ENCODE measurements around the gene FHL2. TPM values are rescaled to one million over a fixed set of nuclear protein-coding genes. Genes with fewer than 3 reads are reported as not detected.
"Not testable (repeated sequence)": the region's sequence is repeated elsewhere in the genome, so short reads cannot be mapped to it uniquely, and the experiment has no call there.

FHL2 gene
- total RNA-seq, 4 donors from 2014 or later: 23.3 to 88.3 (median 33.6) TPM

- ATAC-seq (ENCODE audit: low FRiP score): no peak
- DNase-seq (ENCODE audit: low spot score): no peak
- TF ChIP-seq, protein P1, sequence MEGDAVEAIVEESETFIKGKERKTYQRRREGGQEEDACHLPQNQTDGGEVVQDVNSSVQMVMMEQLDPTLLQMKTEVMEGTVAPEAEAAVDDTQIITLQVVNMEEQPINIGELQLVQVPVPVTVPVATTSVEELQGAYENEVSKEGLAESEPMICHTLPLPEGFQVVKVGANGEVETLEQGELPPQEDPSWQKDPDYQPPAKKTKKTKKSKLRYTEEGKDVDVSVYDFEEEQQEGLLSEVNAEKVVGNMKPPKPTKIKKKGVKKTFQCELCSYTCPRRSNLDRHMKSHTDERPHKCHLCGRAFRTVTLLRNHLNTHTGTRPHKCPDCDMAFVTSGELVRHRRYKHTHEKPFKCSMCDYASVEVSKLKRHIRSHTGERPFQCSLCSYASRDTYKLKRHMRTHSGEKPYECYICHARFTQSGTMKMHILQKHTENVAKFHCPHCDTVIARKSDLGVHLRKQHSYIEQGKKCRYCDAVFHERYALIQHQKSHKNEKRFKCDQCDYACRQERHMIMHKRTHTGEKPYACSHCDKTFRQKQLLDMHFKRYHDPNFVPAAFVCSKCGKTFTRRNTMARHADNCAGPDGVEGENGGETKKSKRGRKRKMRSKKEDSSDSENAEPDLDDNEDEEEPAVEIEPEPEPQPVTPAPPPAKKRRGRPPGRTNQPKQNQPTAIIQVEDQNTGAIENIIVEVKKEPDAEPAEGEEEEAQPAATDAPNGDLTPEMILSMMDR (IDR thresholded peaks at IDR 0.05): no peak
Observed at GRCh38 chr2:105334211-105334610, 64.6 kb downstream of the FHL2 start.

DNA sequence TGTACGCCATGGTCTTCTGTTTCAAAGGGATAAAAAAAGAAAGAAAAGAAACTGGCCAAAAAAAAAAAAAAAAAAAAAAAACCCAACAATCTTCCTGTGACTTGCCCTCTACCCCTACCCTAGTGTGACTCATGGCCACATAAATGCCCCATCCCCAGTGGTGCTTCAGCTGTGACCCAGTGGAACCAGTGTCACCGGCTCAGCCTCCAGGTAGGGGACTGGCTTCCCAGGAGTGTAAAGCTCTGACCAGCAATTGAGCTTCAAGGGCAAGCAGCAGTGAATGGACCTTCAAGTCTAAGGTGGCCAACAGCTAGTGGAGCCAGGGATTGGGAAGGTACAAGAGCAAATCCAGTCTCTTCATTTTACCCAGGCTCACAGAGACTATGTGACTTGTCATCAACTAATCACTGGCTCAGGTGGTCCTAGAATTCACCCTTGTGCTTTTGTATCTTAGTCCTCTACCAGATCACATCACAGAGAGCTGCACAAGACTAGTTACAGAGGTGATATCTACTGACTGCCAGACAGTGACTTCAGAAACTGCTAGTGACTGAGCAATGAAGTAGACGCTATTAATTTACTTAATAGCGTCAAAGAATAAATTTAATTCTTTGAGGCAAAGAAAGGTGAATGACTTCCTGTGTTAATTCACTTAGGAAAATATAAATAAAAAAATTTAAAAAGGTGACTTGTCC lies 68.0 kb downstream of the FHL2 start:
- TF ChIP-seq, protein P1 (IDR thresholded peaks at IDR 0.05): no peak
- no peak for ATAC-seq (ENCODE audit: low FRiP score)
- no peak for DNase-seq (ENCODE audit: low spot score)

DNA sequence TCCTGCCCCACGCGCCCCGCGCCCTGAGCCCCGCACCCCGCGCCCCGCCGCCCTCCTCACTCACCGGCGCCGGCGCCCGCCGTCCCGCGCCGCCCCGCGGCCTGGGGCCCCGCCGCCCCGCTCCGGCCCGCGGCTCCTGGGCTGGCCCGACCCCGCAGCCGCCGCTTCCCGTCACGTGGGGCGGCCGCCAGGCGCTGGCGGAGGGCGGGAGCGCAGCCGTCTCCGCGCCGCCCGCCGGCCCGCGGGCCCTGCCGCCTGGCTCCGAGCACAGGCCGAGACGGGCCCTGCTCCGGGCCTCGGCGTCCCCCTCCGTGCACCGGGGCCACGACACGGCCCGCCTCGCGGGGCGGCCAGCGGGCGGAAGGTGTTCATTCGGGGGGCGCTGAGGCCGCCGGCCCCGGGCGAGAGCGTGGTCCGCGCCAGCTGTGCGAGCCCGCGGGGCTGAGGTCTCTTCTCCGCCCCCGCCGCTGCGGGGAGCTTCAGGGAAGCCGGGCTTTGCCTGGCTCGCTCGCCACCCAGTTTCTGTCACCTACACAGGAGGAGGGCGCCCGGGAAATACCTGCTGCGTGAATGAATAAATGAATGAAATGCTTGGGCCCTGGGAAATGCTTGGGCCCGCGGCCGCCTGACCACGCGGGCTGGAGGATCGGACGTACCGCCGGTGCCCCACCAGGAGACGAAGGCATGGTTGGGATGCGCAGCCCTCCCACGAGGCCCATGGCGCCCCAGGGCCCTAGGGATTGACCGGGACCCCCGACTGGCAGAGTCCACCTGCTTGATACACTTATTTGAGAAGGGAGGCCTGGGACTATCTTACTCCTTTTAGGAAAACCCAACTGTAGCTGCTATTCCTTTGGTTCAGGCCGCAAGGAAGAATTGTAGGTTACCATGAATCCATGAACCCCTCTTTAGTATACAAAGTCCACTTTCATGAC lies 69.0 kb downstream of the FHL2 start, which contains the start of gene TGFBRAP1:
TSS of gene TGFBRAP1 (minus strand) at position 175 of the 935 bp plus-strand sequence. CDS start 21,434 bp downstream, outside the sequence.
- ATAC-seq (ENCODE audit: low FRiP score) (peak; percentile 87), DNase-seq (ENCODE audit: low spot score) (no peak)
- TF ChIP-seq, protein P1 (IDR thresholded peaks at IDR 0.05): no peak

DNA sequence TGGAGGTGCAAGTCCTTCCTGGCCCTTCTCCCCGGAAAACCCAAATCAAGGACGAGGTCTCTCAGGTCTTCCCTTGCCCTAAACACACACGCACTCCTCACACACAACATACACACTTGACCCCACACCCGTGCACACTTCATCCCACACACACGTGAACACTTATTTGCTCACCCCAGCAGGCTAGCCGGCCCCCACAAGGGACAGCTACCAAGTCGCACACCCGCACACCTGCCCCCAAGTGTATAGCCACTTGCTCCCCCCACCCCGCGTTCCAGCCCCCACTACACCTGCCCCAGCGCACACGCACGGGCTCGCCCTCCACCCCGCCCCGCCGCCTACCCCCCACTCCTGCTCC lies 69.7 kb downstream of the FHL2 start:
- TF ChIP-seq, protein P1 (IDR thresholded peaks at IDR 0.05): no peak
- ATAC-seq (ENCODE audit: low FRiP score) (peak; percentile 20), DNase-seq (ENCODE audit: low spot score) (no peak)

DNA sequence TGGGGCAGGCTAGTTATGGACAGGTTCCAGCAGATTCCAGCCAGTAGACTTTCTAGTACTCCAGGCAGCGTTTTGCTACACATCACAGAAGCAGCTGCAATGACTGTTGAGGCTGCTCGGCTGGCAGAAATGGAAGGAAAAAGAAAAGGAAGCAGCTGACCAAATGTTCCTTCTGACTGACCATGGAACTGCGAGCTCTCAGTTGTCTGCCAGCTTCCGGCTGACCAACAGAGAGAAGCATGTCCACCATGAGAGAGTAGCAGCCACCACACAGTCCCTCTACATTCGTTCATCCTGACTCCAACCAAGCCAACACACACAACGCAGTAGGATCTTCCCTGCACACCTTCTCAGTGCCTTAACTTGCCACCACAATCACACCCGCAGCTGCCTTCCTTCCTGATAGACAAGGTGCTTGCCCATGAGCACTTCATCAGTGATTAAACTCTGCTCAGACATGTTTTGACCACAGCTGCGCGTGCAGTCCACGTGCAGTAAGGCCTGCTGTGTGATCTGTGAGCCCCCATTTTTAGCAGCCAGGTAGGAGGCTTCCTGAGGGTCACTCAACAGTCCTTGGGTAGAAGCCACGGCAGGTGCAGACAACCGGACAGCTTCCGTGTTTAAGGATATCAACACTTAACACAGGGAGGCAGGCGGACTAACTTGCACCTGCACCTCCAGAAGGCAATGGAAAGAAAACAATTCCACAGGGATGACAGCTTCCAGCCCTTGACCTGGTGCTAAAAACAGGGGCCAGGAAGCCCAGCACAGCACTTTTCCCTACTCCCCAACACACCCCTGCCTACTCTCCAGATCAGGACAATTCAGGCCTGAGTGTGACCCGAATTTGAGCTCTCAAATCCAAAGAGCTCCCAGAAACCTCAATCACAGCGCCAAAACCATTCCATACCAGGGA lies 70.3 kb downstream of the FHL2 start:
- TF ChIP-seq, protein P1 (IDR thresholded peaks at IDR 0.05): no peak
- DNase-seq (ENCODE audit: low spot score): no peak
- peak; percentile 12 for ATAC-seq (ENCODE audit: low FRiP score)

DNA sequence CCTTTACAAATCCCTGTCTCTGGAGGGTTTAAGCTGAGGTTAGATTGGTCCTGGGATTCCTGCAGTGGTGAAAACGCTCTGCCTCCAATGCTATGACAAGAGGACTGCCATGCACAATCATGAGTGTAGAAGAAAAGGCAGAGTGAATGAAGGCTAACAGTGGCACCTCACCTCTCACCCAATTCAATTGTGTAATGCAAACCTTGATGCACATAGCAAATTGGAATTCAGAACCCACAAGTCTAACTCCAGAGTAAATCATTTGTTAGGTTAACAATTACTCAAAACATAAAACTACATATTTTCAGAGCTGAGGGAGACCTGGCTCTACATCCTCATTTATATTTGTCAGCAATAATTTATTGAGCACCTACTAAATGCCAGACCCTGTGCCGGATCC lies 71.2 kb downstream of the FHL2 start:
- DNase-seq (ENCODE audit: low spot score): no peak
- no peak for ATAC-seq (ENCODE audit: low FRiP score)
- TF ChIP-seq, protein P1 (IDR thresholded peaks at IDR 0.05): no peak

GRCh38 chr2:105327271-105327670 lies 71.6 kb downstream of the FHL2 start:
- not testable (repeated sequence) for DNase-seq (ENCODE audit: low spot score); ATAC-seq (ENCODE audit: low FRiP score)

Measured in omental fat pad (tissue), 4 donors.